Ovary (tissue), 9 donors: Measurements from ENCODE around the gene HECA. TPM values are rescaled to one million over a fixed set of nuclear protein-coding genes. Genes with fewer than 3 reads are reported as not detected.

Source experiments
- DNase-seq, 5 donors: peaks; one replicate each; pipeline ENCODE4 v3.0.0-alpha.2; 2019 to 2020
- H3K27ac ChIP-seq, 2 donors: fragments of 200-600 bp; one replicate each; pipeline versions ENCODE4 v1.5.1 to v1.8.0; 2019 to 2022
- H3K27me3 ChIP-seq: fragments of 200-600 bp; one replicate; pipeline ENCODE4 v1.8.0; 2022
- H3K36me3 ChIP-seq: fragments of 200-600 bp; sonication (generic); one replicate; pipeline ENCODE4 v1.5.1; 2019
- H3K4me1 ChIP-seq: one replicate; pipeline ENCODE4 v1.8.1; 2013; ENCODE audit warnings: mild to moderate bottlenecking, moderate library complexity; ENCODE audit not compliant: insufficient read depth
- H3K4me3 ChIP-seq: fragments of 200-600 bp; sonication (generic); one replicate; pipeline ENCODE4 v1.5.1; 2017
- H3K9me3 ChIP-seq, 2 donors: fragments of 200-600 bp in 1 of 2; sonication (generic) in 1 of 2; one replicate each; pipeline versions ENCODE4 v1.5.1 to v1.8.1; 2013 to 2019; ENCODE audit warnings: mild to moderate bottlenecking in 1 of 2, moderate library complexity in 1 of 2
- CTCF ChIP-seq, 3 donors: fragments of 450-650 bp in 2 of 3; fragments of 200-600 bp in 1 of 3; IDR thresholded peaks; one replicate each; pipeline versions ENCODE4 v1.5.1 to v1.8.0; 2016 to 2022; ENCODE audit warnings: antibody characterized with exemption in 3 of 3, mild to moderate bottlenecking in 1 of 3
- EP300 ChIP-seq: sonication (generic); formaldehyde crosslinking; IDR thresholded peaks from one replicate; pipeline ENCODE4 v1.6.1; 2017; ENCODE audit warnings: antibody characterized with exemption
- POLR2A ChIP-seq: fragments of 450-650 bp; IDR thresholded peaks from one replicate; pipeline ENCODE4 v1.6.1; 2017; ENCODE audit warnings: antibody characterized with exemption, mild to moderate bottlenecking, moderate library complexity
- WGBS, 3 donors: extraction: QIAGEN DNeasy Blood & Tissue Kit in 1 of 3; methylation state at CpG; one replicate each; pipeline versions ENCODE4 v1.1.5 to v1.1.7; 2013 to 2017; 5-methylcytosine and 5-hydroxymethylcytosine counted together
- intact Hi-C, 4 donors: fragments of 100-400 bp; cut with DNase I; formaldehyde crosslinking; loops; one replicate each; pipeline versions ENCODE4 v1.11.0 to v1.15.1; 2022 to 2023
- polyA plus RNA-seq, 2 donors: library from polyadenylated mRNA; stranded (reverse); fragments of 200-250 nt in 1 of 2; fragments of 350-450 nt in 1 of 2; fragmentation: Illumina TruSeq in 1 of 2; extraction: RNeasy Lipid Tissue Mini Kit (QIAGEN cat#74804) in 1 of 2; gene quantifications; one replicate each; pipeline ENCODE4 v1.2.3, GENCODE V29; 2013 to 2014
- total RNA-seq, 7 donors: library from RNA; depleted of rRNA in 2 of 7; stranded (reverse); fragments of >200 nt in 2 of 7; fragmentation: NEBNext Ultra II Directional in 3 of 7; extraction: Animal tissue kit (Norgen Biotek cat#: 25700) in 3 of 7; gene quantifications; one replicate each; pipeline versions ENCODE4 v1.1.0 to v1.2.4, GENCODE V29; 2016 to 2023
- donor health status: DM: no; HTN: no; CAD: no; lungs with moderate emphysema.
- donor health status: DM: no; HTN: no; CAD: no.
- donor health status: Bipolar disorder and iron deficiency.
- donor health status: DM: yes; HTN: yes; CAD: no.
- donor health status: DM: no; HTN: no; CAD: no.
- donor health status: DM: yes; HTN: yes; CAD: no.

HECA gene
- total and polyA plus RNA-seq, 9 donors, result 12.0 to 41.7 (median 21.9) TPM

GRCh38 chr6:139109558-139109957 lies 25.3 kb upstream of the HECA start:
- H3K9me3 ChIP-seq, result no peaks in the 10 kb centered on the region
- WGBS, 3 donors, result 71 to 73% (median 72%) methylated on average over 5 of the region's 5 CpGs
- DNase-seq, result no peak
- no peaks in the 10 kb centered on the region for H3K27me3 ChIP-seq
- no peak overlapping the region for H3K4me3 ChIP-seq
- no peaks in the 10 kb centered on the region for H3K36me3 ChIP-seq
- intact Hi-C loops, result no loop called here
- TF ChIP-seq CTCF (IDR thresholded peaks at IDR 0.05) (no peak), EP300 (no peak), POLR2A (no peak)
- H3K27ac ChIP-seq, result no peak overlapping the region
- no peaks in the 10 kb centered on the region for H3K4me1 ChIP-seq

GRCh38 chr6:139112146-139112545 lies 22.7 kb upstream of the HECA start:
- no peak overlapping the region for H3K4me3 ChIP-seq
- no peaks in the 10 kb centered on the region for H3K4me1 ChIP-seq
- WGBS, 3 donors, result 60 to 76% (median 62%) methylated on average over 3 of the region's 3 CpGs
- no peak overlapping the region for H3K27ac ChIP-seq
- intact Hi-C loops, result no loop called here
- no peaks in the 10 kb centered on the region for H3K9me3 ChIP-seq
- H3K36me3 ChIP-seq, result no peaks in the 10 kb centered on the region
- H3K27me3 ChIP-seq, result no peaks in the 10 kb centered on the region
- DNase-seq, result no peak
- no peak for TF ChIP-seq EP300
- TF ChIP-seq CTCF (IDR thresholded peaks at IDR 0.05), result no peak
- TF ChIP-seq POLR2A, result no peak

- WGBS, 3 donors, result 49 to 65% (median 58%) methylated on average over 7 of the region's 7 CpGs
- H3K27me3 ChIP-seq, result no peaks in the 10 kb centered on the region
- no peaks in the 10 kb centered on the region for H3K36me3 ChIP-seq
- H3K4me3 ChIP-seq, result no peak overlapping the region
- no peaks in the 10 kb centered on the region for H3K9me3 ChIP-seq
- H3K4me1 ChIP-seq, result no peaks in the 10 kb centered on the region
- DNase-seq, result no peak
- H3K27ac ChIP-seq, result no peak overlapping the region
- TF ChIP-seq POLR2A (no peak), EP300 (no peak), CTCF (IDR thresholded peaks at IDR 0.05) (no peak)
- intact Hi-C loops, result no loop called here
Observed at GRCh38 chr6:139112561-139112960, 22.3 kb upstream of the HECA start.

- no peaks in the 10 kb centered on the region for H3K9me3 ChIP-seq
- intact Hi-C loops, result no loop called here
- 48 to 88% (median 71%) methylated on average over 3 of the region's 3 CpGs for WGBS, 3 donors
Observed at GRCh38 chr6:139114746-139115145, 20.1 kb upstream of the HECA start.

More at GRCh38 chr6:139114746-139115145, 20.1 kb upstream of the HECA start:
- TF ChIP-seq POLR2A, result no peak
- no peak for TF ChIP-seq EP300
- TF ChIP-seq CTCF (IDR thresholded peaks at IDR 0.05), result no peak
- Histone ChIP-seq H3K4me3 (no peak overlapping the region), H3K4me1 (no peaks in the 10 kb centered on the region), H3K36me3 (no peaks in the 10 kb centered on the region), H3K27ac (no peak overlapping the region), H3K27me3 (no peaks in the 10 kb centered on the region)
- DNase-seq, result no peak
